ENCODE measurements around the gene TTC16.

Gene TTC16, protein sequence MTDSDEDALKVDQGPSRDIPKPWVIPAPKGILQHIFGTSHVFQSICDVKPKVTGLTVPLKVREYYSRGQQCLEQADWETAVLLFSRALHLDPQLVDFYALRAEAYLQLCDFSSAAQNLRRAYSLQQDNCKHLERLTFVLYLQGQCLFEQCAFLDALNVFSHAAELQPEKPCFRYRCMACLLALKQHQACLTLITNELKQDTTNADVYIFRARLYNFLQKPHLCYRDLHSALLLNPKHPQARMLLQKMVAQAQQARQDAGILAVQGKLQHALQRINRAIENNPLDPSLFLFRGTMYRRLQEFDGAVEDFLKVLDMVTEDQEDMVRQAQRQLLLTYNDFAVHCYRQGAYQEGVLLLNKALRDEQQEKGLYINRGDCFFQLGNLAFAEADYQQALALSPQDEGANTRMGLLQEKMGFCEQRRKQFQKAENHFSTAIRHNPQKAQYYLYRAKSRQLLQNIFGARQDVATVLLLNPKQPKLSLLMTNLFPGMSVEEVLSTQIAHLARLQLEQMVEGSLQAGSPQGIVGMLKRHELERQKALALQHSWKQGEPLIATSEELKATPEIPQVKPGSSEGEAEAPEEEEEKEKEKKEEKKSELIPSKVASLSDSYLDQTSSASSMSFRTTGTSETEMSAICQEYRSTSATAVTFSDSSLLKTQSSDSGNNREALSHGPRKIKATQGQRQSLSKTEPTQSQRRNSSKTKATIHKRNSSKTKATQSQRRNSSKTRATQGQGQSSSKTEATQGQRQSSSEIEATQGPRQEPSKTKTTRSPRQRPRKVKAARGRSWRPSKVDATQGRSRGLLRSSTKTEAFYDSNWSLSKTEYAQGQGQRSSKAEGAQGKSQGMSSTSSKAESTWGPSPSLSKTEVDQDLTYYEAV

DNA sequence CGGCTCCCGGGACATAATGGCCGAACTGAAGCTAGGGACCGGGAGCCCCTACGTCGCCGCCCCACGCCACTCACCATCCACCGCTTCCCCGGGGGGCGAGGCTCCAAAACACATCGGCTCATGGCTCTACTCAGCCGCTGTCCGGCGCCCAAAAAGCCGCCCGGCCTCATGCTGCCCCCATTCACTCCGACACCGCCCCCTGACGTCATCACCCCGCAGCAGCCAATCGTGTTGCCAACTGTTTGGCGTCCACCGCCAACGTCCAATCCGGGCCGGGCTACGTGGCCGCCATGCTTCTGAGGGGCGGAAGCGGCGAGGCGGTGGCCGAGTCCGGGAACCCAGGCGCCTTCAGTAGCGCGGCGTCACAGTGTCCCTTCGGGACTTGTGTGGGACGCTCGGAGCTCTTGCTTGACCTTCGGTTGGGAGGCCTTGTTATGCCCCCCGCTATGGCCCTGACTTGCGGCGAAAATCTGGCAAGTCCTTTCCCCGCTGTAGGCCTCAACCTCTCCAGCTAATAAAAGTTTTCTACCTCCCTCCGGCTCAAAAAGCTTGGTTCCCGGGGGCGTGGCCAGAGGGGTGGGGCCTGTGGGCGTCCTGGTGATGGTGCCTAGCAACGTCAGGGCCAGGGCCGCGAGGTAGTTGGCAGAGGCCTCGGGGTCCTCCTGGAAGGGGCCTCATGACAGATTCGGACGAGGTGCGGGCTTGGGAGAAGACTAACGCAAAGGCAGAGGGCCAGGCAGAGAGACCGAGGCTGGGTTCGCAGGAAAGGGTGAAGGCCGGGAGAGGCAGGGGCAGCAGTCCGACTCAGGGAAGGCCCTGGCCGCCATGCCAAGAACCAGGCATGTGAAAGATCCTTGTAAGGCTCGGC is at the start of gene TTC16, which contains the start of gene PTRH1:
TSS of gene TTC16 (plus strand) at position 610 of the 868 bp plus-strand sequence. CDS start at position 677, 67 bp downstream.
TSS of gene PTRH1 (minus strand) at position 194 of the 868 bp plus-strand sequence. CDS start at position 170, 24 bp downstream.
- peak; percentile 98 for DNase-seq

DNA sequence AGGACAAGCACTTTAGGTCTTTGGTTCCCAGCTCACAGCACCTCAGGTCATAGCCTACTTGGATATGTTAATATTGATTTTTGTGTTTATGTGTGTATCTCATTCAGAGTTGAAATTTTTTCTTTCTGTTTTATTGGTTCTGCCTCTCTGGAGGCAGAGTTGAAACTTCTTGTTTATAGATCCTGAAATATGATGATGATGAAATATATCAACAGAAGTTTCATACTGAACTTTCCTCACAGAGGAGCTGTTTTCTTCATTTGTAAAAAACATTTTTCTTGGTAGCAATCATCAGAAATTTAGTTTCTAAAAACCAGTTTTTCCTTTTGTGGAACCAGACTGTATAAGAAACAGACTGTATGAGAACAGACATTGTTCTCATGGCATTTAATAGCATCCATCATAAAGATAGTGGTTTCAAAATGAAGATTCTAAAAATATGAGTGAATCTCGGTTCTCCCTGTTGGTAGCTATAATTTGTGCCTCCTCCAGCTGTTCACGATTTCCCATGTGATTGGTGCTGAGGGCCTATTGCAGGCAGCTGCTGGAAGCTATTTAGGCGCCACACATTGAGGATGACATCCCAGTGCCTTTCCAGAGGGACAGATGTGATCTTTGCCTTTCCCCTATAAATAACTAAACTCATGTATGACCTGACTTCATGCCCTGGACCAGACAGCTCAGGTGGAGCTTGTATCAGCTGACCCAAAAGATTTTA is 48.6 kb upstream of the TTC16 start:
- no peak for DNase-seq

DNA sequence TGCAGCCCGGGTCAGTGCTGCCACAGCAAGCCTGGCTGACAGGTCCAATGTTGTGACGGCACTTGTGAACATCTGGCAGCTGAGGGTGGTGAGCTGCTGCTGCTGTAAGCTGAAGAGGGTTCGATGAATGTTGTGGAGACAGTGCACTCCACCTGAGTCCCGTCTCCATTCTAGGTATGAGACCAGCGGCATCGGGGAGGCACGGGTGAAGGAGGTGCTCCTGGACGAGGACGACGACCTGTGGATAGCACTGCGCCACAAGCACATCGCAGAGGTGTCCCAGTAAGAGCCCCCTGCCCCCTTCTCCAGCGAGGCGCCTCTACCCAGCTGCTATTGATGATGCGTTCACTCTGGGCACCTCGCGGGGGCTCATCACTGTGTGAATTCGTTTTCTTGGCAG is 48.0 kb upstream of the TTC16 start:
- no peak for DNase-seq

DNA sequence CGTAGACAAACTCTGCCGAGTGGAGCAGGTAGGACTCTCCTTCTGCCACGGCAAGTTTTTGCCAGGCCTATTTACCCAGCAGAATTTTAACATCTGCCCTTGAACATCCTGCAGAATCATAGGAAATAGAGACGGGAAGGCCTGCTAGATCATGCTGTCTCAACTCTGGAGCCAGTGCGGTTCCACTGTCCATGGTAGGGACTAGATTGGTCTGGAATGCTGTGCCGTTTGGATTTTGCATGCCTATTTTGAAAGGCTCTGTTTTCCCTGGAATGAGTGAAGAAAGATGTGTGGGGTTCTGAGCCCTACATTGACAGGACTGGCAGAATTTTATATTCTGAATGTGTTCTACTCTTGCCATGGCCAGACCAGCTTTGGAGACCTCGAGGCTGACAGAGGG is 42.6 kb upstream of the TTC16 start:
- no peak for DNase-seq

DNA sequence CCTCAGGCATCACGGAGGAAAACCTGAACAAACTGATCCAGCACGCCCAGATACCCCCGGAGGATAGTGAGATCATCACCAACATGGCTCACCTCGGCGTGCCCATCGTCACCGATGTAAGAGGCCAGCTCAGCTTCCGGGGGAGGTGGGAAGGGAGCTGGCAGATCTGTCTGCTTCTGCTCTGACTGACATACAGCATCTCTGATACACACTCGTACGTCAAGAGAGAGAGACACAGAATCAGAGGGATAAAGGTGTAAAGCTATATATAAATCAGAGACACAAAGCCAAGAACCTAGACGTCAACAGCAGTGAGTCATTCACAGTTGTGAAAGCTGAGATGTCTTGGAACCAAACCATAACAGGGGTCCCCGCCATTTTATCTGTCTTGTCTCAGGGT is 39.2 kb upstream of the TTC16 start:
- no peak for DNase-seq

DNA sequence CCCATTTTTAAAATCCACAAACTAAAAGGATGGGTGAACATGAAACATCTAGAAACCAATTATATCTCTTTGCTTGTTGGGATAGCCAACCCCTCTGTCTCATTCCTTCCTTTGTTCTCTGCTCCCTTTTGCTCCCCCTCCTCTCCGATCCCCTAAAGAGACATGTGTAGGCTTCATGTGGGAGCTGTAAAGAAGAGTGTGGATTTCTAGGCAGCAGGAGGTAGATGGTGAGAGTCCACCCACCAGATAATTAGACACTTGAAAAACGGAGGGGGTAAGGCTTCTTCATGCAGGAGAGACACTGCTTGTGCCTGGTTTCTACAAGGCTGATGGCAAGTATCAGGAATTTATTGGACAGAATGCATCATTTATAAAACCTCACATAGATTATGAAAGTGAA is 36.4 kb upstream of the TTC16 start:
- DNase-seq, result no peak

DNA sequence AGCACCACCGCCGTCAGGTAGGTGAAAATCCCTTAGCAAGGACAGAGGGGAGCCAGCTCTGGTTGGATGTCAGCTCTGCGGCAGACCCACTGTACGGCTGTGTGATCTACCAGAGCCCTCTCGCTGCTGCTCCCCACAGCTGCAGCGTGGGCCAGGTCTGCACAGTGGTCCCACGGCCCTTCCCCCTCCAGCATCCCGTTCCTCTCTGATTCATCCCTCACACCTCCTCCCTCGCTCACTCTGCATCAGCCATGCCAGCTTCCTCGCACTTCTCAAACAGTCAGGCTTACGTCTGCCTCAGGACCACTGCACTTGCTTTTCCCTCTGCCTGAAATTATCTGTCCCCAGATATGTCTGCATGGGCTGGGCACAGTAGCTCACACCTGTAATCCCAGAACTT is 35.7 kb upstream of the TTC16 start:
- DNase-seq, result no peak

DNA sequence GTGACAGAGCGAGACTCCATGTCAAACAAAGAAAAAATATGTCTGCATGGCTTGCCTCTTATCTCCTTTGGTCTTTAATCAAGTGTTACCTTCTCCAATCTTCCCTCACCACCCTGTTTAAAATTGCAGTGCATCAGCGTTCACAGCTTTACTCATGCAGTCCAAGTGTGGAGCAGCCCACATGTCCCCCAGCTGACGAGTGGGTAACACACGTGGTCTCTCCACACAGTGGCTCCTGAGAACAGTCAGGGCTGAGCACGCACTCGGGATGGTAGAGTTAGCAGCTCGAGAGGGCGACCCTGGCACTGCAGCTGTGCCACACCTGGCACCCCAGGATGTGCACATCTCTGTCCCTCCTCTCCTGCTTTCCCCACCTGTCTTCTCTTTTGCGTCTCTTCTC is 35.0 kb upstream of the TTC16 start:
- no peak for DNase-seq

DNA sequence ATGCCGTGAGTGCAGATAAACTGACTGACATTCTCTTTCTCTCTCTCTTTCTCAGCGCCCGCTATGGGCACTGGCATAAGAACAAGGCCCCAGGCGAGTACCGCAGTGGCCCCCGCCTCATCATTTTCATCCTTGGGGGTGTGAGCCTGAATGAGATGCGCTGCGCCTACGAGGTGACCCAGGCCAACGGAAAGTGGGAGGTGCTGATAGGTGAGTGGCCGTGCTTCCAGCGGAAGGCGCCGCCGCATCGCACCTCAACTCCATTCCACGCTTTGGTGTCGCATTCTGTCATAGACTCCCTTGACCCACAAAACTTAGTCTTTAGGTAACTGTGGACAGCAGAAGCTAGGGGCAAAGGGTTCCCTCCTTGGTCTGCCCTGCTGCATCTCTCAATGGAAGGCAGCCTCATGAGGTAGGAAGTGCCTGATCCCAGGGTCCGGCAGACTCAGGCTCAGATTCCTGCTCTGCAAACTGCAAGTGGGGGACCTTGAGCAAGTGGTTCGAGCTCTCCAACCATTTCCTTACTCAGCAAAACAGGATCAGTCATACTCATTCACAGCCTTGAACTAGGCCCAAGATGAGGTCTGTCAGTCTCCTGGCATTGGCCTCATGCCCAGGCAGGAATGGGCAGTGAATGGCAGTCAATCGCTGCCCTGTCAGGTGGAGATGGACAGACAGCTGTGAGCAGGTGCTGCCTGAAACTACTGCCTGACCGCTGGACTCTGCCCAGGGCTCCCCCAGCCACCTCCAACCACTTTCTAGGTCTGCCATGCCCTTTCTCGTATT is 33.3 kb upstream of the TTC16 start:
- no peak for DNase-seq

DNA sequence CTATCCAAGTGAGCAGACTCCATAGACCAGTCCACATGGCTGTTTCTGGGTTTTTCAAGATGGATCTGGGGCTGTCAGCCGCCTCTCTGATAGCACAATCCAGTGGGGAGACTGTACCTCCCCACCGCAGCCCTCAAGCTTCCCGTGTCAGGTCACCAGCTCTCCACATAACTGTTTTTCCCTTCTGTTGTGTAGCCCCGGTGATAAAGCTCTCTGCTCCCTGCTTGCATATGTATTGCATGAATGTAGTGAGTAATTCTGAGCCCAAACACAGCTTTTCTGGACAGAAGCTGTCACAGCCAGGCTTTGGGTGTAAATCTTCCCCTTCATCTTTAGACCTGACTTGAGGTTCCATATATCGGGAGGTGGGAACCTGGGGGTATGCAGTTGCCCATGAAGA is 32.2 kb upstream of the TTC16 start:
- DNase-seq, result no peak

DNA sequence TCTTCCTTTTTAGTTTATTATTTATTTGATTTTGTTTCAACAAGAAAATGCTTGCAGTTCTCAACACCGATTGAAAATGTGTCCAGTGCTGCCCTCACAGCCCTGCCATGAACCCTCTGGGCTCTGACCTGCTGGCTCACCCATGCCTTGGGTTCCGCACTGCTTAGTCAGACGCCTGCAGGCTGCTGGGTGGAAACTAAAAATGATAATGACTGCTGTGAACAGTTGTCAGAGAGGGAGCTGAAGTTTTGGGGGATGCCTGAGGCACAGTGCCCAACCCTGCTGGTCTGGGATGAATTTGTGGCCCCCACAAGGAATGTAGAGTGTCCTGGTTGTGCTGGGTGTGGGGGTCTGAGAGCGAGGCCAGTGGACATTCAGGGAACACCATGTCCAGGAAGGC is 31.3 kb upstream of the TTC16 start:
- DNase-seq, result no peak

DNA sequence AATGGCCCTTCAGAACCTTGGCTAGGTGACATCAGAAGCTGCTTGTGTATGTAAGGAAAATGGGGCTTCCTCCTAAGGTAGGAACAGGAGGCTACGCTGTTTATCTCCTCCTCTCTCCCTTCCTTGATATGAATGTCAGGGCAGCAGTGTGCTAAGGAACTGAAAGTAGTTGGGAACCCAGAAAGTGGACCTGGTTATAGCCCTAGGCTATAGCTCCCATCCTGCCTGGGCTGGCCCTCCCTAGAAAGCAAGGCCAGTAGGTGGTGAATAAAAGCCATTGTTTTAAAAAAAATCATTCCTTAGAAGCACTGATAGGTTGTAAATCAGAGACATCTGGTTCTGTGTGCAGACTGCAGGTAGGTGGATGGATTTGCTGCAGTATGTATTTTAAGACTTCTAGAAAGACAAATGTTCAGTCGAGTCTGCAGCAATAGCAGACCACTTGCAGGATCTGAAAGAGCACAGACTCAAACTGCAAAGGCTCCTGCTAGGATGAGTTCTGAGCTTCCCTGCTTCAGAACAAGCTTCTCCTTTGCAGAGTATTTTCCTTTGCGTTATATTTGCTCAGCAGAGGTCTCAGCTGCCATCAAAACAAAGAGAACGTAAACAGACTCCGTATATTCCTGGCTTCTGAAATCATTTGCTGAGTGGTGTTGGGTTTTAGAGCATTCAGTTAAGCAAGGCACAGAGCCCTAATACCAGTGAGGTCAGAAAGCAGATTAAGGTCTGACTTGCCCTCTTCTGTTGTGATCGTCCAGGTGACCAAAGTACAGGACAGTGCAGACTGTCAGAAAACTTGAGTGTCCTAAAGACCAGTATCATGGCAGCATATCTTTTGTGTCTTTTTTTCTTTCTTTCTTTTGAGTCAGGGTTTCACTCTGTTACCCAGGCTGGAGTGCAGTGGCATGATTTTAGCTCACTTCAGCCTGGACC is 29.2 kb upstream of the TTC16 start:
- DNase-seq, result no peak

DNA sequence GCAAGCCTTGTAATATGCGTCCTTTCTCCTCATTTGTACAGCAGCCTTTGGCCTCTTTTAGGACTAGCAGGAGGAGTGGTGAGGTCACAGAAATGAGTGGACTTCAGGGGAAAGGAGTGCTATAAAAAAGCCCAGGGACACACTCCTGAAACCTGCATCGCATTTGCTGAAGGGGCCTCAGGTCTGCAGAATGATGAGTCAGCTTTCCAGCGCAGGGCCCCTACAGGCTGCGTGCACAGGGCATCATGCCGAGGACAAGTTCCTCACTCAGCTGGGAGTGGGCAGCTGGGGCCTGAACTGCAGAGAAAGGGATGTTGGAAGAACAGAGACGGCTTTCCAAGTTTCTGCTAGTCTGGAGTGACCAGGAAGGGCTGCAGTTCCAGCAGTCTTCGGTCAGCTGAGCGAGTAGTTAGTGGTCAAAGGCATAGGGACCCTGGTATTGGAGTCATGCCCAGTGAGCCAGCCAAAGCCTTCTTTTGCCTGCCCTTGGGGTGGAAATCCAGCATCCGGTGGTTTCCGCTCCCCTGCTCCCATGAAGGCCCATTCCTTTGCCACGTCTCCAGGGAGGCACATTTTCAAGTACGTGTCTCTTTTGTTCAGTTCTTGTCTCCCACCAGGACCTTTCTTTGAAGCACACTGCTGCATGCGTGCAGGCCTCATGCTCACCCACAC is 26.4 kb upstream of the TTC16 start:
- no peak for DNase-seq

DNA sequence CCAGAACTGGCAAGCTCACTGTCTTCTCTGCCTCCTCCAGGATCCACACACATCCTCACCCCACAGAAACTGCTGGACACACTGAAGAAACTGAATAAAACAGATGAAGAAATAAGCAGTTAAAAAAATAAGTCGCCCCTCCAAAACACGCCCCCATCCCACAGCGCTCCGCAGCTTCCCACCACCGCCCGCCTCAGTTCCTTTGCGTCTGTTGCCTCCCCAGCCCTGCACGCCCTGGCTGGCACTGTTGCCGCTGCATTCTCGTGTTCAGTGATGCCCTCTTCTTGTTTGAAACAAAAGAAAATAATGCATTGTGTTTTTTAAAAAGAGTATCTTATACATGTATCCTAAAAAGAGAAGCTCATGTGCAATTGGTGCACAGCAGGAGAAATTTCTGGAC is 25.1 kb upstream of the TTC16 start:
- no peak for DNase-seq

DNA sequence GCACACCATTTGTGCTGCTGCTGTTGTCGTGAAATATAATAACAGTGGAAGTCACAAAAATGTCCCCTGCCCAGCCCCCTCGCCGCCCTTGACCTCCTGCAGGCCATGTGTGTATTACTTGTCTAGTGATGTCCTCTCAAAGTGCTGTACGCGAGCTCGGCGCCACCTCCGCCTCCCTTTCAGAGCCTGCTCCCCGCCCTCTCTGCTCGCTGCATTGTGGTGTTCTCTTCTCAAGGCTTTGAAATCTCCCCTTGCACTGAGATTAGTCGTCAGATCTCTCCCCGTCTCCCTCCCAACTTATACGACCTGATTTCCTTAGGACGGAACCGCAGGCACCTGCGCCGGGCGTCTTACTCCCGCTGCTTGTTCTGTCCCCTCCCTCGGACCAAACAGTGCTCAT is 23.8 kb upstream of the TTC16 start:
- DNase-seq, result no peak

DNA sequence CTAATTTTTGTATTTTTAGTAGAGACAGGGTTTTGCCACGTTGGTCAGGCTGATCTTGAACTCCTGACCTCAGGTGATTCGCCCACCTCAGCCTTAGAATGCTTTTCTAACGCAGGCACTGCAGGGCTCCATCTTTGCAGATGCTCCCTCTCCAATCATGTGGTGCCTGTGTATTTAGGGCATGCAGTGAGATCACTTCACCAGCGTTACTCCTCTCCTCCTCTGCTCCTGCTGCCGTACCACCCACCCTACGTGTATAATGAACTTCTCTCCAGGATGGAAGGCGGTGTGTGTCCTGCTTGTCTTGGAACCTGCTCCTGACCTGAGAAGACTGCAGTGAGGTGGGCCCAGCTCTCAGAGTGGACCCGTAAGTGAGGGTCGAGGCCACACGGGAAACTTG is 22.7 kb upstream of the TTC16 start:
- DNase-seq, result no peak

DNA sequence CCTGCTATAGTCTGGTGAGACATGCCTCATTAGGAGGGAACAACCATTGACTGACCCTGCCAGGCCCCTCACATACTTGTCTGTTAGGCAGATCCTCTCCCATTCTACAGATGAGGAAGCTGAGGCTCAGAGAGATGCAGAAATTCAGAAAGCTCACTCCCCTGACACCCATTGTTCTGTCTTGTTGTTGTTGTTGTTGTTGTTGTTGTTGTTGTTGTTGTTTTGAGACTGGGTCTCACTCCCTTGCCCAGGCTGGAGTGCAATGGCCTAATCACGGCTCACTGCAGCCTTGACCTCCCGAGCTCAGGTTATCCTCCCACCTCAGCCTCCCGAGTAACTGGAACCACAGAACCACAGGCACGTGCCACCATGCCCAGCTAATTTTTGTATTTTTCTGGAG is 22.2 kb upstream of the TTC16 start:
- DNase-seq, result no peak

DNA sequence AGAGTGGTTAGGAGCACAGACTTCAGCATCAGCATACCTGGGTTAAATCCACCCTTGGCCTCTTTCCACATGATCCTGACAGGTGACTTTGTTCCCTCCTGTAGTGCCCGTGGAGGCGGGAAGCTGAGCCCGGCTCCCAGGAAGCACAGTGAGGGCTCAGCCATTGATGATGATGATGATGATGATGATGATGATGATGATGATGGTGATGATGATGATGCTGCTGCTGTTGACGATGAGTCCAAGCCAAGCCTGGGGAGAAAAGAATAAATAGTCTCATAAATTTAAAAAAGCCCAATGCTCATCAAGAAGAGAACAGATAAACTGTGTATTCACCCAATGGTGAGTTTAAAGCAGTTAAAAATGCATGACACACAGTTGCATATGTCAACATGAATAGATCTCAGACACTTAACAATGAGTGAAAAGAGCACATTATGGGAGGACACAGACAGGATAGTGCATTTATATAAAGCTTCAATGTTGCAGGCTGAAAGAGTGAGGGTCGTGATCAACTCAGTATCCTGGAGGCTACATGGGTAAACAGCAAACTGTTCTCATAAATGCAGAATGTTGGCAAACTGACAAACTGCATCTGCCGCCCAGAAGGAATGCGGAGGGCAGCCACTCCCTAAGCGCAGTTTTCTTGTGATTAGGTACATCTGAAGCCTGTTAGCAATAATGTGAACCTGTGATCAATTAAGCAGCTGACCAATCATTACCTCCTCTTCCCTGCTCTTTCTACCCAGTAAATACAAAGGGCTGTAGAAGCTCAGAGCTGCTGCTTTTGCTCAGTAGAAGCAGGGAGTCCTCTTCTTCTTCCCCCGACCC is 20.8 kb upstream of the TTC16 start:
- DNase-seq, result no peak

DNA sequence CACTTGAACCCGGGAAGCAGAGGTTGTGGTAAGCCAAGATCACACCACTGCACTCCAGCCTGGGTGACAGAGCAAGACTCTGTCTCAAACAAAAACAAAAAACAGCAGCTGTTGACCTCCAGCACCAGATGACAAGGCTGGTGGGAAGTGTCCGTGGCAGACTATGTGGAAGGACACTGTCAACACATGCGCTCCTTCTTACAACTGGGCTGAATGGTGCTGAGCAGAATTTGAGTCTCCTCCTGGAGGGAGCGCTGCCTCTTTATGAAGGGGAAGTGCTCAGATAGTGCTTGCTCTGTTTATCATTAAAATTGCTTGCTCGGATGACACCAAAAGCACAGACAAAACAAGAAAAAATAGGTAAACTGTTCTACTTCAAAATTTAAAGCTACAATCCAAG is 18.3 kb upstream of the TTC16 start:
- no peak for DNase-seq

Measured in activated CD8-positive, alpha-beta memory T cell treated with anti-CD3 and anti-CD28 coated beads, Interleukin-2, amount 50 U/mL, for 4 hours (primary cell).